Mesendoderm (in vitro differentiated cells): Measurements from ENCODE around the gene PPP2R5C.

Experiments
- DNase-seq: peaks from one replicate; pipeline ENCODE4 v3.0.0; 2013
- H2AK5ac ChIP-seq: 2 replicates; pipeline ENCODE4 v1.6.1; 2013; ENCODE audit warnings: low read length, inconsistent platforms
- H2BK120ac ChIP-seq: 2 replicates; pipeline ENCODE4 v1.6.1; 2013; ENCODE audit warnings: low read depth, mild to moderate bottlenecking, low read length, moderate library complexity, mixed read lengths
- H2BK15ac ChIP-seq: replicated peaks from 2 replicates; pipeline ENCODE4 v1.6.1; 2013; ENCODE audit warnings: low read depth, mild to moderate bottlenecking, moderate library complexity
- H2BK5ac ChIP-seq: 2 replicates; pipeline ENCODE4 v1.6.1; 2013; ENCODE audit warnings: low read length, inconsistent platforms
- H3K18ac ChIP-seq: 2 replicates; pipeline ENCODE4 v1.6.1; 2013; ENCODE audit warnings: mild to moderate bottlenecking, low read length, mixed read lengths
- H3K23ac ChIP-seq: one replicate; pipeline ENCODE4 v1.6.1; 2013; ENCODE audit warnings: low read length
- H3K27ac ChIP-seq: 2 replicates; pipeline ENCODE4 v1.5.1; 2013; ENCODE audit warnings: low read depth, mild to moderate bottlenecking, inconsistent platforms, low read length, moderate library complexity
- H3K27me3 ChIP-seq: 2 replicates; pipeline ENCODE4 v1.6.1; 2013; ENCODE audit warnings: low read length, control low read depth, mild to moderate bottlenecking, inconsistent platforms; ENCODE audit not compliant: insufficient read depth, poor library complexity
- H3K36me3 ChIP-seq: 2 replicates; pipeline ENCODE4 v1.6.1; 2013; ENCODE audit warnings: low read length, inconsistent platforms; ENCODE audit not compliant: control insufficient read depth, insufficient read depth
- H3K4ac ChIP-seq: one replicate; pipeline ENCODE4 v1.6.1; 2013; ENCODE audit warnings: low read depth, mild to moderate bottlenecking, low read length, moderate library complexity
- H3K4me1 ChIP-seq: 2 replicates; pipeline ENCODE4 v1.6.1; 2013; ENCODE audit warnings: low read depth, low read length, inconsistent platforms; ENCODE audit not compliant: control insufficient read depth
- H3K4me2 ChIP-seq: 2 replicates; pipeline ENCODE4 v1.6.1; 2013; ENCODE audit warnings: low read length
- H3K4me3 ChIP-seq: 2 replicates; pipeline ENCODE4 v1.5.1; 2013; ENCODE audit warnings: mild to moderate bottlenecking, low read length
- H3K56ac ChIP-seq: one replicate; pipeline ENCODE4 v1.6.1; 2013; ENCODE audit warnings: low read length
- H3K79me1 ChIP-seq: 2 replicates; pipeline ENCODE4 v1.6.1; 2013; ENCODE audit warnings: low read length, inconsistent platforms
- H3K79me2 ChIP-seq: 2 replicates; pipeline ENCODE4 v1.6.1; 2013; ENCODE audit warnings: mild to moderate bottlenecking, low read length; ENCODE audit not compliant: control insufficient read depth, insufficient read depth
- H3K9ac ChIP-seq: 2 replicates; pipeline ENCODE4 v1.6.1; 2013; ENCODE audit warnings: low read length, inconsistent platforms
- H4K5ac ChIP-seq: one replicate; pipeline ENCODE4 v1.6.1; 2013; ENCODE audit warnings: low read length
- H4K8ac ChIP-seq: one replicate; pipeline ENCODE4 v1.6.1; 2013; ENCODE audit warnings: low read depth, mild to moderate bottlenecking, control low read depth, low read length, moderate library complexity
- WGBS: extraction: QIAGEN DNeasy Blood & Tissue Kit; methylation state at CpG from one replicate; pipeline ENCODE4 v1.1.7; 2013; ENCODE audit warnings: low lambda C conversion rate, missing lambda C conversion rate; ENCODE audit not compliant: insufficient coverage; ENCODE audit errors: extremely low coverage; 5-methylcytosine and 5-hydroxymethylcytosine counted together

The PPP2R5C gene

GRCh38 chr14:101929096-101929495, 167.6 kb downstream of the PPP2R5C start:
- Histone ChIP-seq H2BK5ac (no peak overlapping the region), H3K4me1 (no peaks in the 10 kb centered on the region), H3K4me2 (no peak overlapping the region), H2BK120ac (no peak overlapping the region), H3K4ac (no peak overlapping the region), H4K5ac (no peak overlapping the region), H3K27ac (no peak overlapping the region), H3K23ac (no peak overlapping the region), H3K27me3 (no peaks in the 10 kb centered on the region), H3K79me1 (no peaks in the 10 kb centered on the region), H3K79me2 (no peaks in the 10 kb centered on the region), H3K56ac (no peak overlapping the region), H3K18ac (no peak overlapping the region), H2AK5ac (no peak overlapping the region), H3K36me3 (no peaks in the 10 kb centered on the region), H4K8ac (no peak overlapping the region), H3K4me3 (no peak overlapping the region), H2BK15ac (no peak overlapping the region), H3K9ac (no peak overlapping the region)
- WGBS, result no CpG with 5 or more reads among the region's 10 CpGs
- DNase-seq, result no peak

- H3K23ac ChIP-seq, result no peak overlapping the region
- H3K4me1 ChIP-seq, result no peaks in the 10 kb centered on the region
- WGBS, result no CpG with 5 or more reads among the region's 9 CpGs
- H3K27ac ChIP-seq, result no peak overlapping the region
- H3K4ac ChIP-seq, result no peak overlapping the region
- no peaks in the 10 kb centered on the region for H3K79me2 ChIP-seq
- no peak overlapping the region for H3K4me3 ChIP-seq
- H3K79me1 ChIP-seq, result no peaks in the 10 kb centered on the region
- H2AK5ac ChIP-seq, result no peak overlapping the region
- H4K5ac ChIP-seq, result no peak overlapping the region
- DNase-seq, result no peak
- H3K27me3 ChIP-seq, result no peaks in the 10 kb centered on the region
- H2BK5ac ChIP-seq, result no peak overlapping the region
- H2BK120ac ChIP-seq, result no peak overlapping the region
- no peak overlapping the region for H3K9ac ChIP-seq
- H3K18ac ChIP-seq, result no peak overlapping the region
- no peak overlapping the region for H2BK15ac ChIP-seq
- H3K36me3 ChIP-seq, result no peaks in the 10 kb centered on the region
- no peak overlapping the region for H4K8ac ChIP-seq
- no peak overlapping the region for H3K4me2 ChIP-seq
- H3K56ac ChIP-seq, result no peak overlapping the region
Measured at GRCh38 chr14:101929946-101930345, 168.4 kb downstream of the PPP2R5C start.

GRCh38 chr14:101932673-101933072, 171.2 kb downstream of the PPP2R5C start:
- DNase-seq, result no peak
- no peaks in the 10 kb centered on the region for H3K79me1 ChIP-seq
- H3K4ac ChIP-seq, result no peak overlapping the region
- H2BK120ac ChIP-seq, result no peak overlapping the region
- H3K27me3 ChIP-seq, result no peaks in the 10 kb centered on the region
- no peak overlapping the region for H3K4me2 ChIP-seq
- no peak overlapping the region for H3K27ac ChIP-seq
- no peaks in the 10 kb centered on the region for H3K36me3 ChIP-seq
- no peak overlapping the region for H3K23ac ChIP-seq
- no peak overlapping the region for H3K56ac ChIP-seq
- no peak overlapping the region for H3K18ac ChIP-seq
- no peak overlapping the region for H4K8ac ChIP-seq
- H3K9ac ChIP-seq, result no peak overlapping the region
- no peaks in the 10 kb centered on the region for H3K79me2 ChIP-seq
- no peak overlapping the region for H2BK5ac ChIP-seq
- WGBS, result no CpG with 5 or more reads among the region's 7 CpGs
- H2AK5ac ChIP-seq, result no peak overlapping the region
- no peak overlapping the region for H4K5ac ChIP-seq
- H2BK15ac ChIP-seq, result no peak overlapping the region
- no peaks in the 10 kb centered on the region for H3K4me1 ChIP-seq
- H3K4me3 ChIP-seq, result no peak overlapping the region

GRCh38 chr14:101933209-101933608, 171.7 kb downstream of the PPP2R5C start:
- Histone ChIP-seq H3K4ac (no peak overlapping the region), H3K27ac (no peak overlapping the region), H3K27me3 (no peaks in the 10 kb centered on the region), H3K56ac (no peak overlapping the region), H3K18ac (no peak overlapping the region), H4K8ac (no peak overlapping the region), H2AK5ac (no peak overlapping the region), H2BK120ac (no peak overlapping the region), H3K4me2 (no peak overlapping the region), H4K5ac (no peak overlapping the region), H3K4me1 (no peaks in the 10 kb centered on the region), H3K4me3 (no peak overlapping the region), H2BK5ac (no peak overlapping the region), H3K36me3 (no peaks in the 10 kb centered on the region), H3K9ac (no peak overlapping the region), H3K23ac (no peak overlapping the region), H2BK15ac (no peak overlapping the region), H3K79me1 (no peaks in the 10 kb centered on the region), H3K79me2 (no peaks in the 10 kb centered on the region)
- DNase-seq, result no peak
- no CpG with 5 or more reads among the region's 16 CpGs for WGBS

- Histone ChIP-seq H3K27me3 (no peaks in the 10 kb centered on the region), H3K23ac (no peak overlapping the region), H3K79me1 (no peaks in the 10 kb centered on the region), H3K4me1 (no peaks in the 10 kb centered on the region), H2BK120ac (no peak overlapping the region), H3K36me3 (no peaks in the 10 kb centered on the region), H3K4ac (no peak overlapping the region), H4K8ac (no peak overlapping the region), H3K56ac (no peak overlapping the region), H2BK15ac (no peak overlapping the region), H4K5ac (no peak overlapping the region), H3K4me3 (no peak overlapping the region), H2BK5ac (no peak overlapping the region), H3K18ac (no peak overlapping the region), H3K79me2 (no peaks in the 10 kb centered on the region), H2AK5ac (no peak overlapping the region), H3K4me2 (no peak overlapping the region), H3K9ac (no peak overlapping the region), H3K27ac (no peak overlapping the region)
- DNase-seq, result no peak
- no CpG with 5 or more reads among the region's 14 CpGs for WGBS
Measured at GRCh38 chr14:101934601-101935150, 173.2 kb downstream of the PPP2R5C start.
